Lower leg skin (tissue), 3 donors: Measurements from ENCODE around the gene IPCEF1.

Experiments used
- POLR2A ChIP-seq, 2 donors: fragments of 450-650 bp; IDR thresholded peaks; one replicate each; pipeline ENCODE4 v1.6.1; 2016 to 2017; ENCODE audit warnings: antibody characterized with exemption in 2 of 2, mild to moderate bottlenecking in 1 of 2, moderate library complexity in 1 of 2
- TF ChIP-seq, protein P1 (sequence below), 3 donors: fragments of 450-650 bp; IDR thresholded peaks; one replicate each; pipeline ENCODE4 v1.5.1; 2016; ENCODE audit warnings: antibody characterized with exemption in 3 of 3, mild to moderate bottlenecking in 3 of 3, moderate library complexity in 2 of 3

DNA sequence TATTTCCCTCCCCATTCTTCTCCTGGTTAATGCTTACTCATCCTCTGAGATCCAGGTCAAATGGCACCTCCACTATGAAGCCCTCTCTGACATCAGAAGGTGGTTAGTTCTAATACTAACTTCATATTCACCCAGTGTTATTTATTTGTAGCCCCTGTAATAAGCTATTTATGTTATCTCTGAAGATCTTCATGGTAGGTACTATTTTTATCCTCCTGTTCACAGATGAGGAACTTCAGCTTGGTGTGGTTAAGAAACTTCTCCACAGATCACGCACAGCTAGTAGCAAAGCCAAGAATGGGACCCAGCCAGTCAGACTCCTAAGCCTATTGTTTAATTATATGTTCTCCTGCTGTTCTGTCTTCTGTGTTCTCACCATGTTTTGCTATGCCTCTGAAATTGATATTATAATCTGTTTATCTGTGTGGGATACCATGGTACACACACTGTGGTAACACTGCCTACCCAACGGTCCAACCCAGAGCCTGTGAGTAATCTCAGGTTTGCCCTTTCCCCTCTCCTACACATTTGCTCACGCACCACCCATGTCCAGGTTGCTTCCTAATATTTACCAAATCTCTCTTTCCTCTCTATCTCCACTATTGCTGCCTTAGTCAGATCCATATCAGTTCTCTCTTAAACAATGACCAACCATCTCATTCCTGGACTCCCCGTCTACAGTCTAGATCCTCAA, 98.4 kb downstream of the IPCEF1 start:
- TF ChIP-seq, protein P1, sequence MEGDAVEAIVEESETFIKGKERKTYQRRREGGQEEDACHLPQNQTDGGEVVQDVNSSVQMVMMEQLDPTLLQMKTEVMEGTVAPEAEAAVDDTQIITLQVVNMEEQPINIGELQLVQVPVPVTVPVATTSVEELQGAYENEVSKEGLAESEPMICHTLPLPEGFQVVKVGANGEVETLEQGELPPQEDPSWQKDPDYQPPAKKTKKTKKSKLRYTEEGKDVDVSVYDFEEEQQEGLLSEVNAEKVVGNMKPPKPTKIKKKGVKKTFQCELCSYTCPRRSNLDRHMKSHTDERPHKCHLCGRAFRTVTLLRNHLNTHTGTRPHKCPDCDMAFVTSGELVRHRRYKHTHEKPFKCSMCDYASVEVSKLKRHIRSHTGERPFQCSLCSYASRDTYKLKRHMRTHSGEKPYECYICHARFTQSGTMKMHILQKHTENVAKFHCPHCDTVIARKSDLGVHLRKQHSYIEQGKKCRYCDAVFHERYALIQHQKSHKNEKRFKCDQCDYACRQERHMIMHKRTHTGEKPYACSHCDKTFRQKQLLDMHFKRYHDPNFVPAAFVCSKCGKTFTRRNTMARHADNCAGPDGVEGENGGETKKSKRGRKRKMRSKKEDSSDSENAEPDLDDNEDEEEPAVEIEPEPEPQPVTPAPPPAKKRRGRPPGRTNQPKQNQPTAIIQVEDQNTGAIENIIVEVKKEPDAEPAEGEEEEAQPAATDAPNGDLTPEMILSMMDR (IDR thresholded peaks at IDR 0.05) = no peak
- TF ChIP-seq POLR2A (IDR thresholded peaks at IDR 0.05) = no peak
